ENCODE data around the gene ZNF667. TPM values are rescaled to one million over a fixed set of nuclear protein-coding genes. Genes with fewer than 3 reads are reported as not detected.

ZNF667 gene
- polyA plus RNA-seq, 2 of the 4 experiments (the other 2 are of a cell fraction), result not detected

GRCh38 chr19:56393119-56394012 is 83.8 kb downstream of the ZNF667 start, which contains the start of gene ZNF582 (continued):
- TF ChIP-seq HMGXB4 (CRISPR knock-in tag; IDR thresholded peaks at IDR 0.05; ENCODE audit: borderline replicate concordance) (0 out of 2 replicates have a peak, but pooled peaks have one; percentile 44), KDM1A (IDR thresholded peaks at IDR 0.05; ENCODE audit: low read depth) (no peak)

Other genes starting within 250 kb of the ZNF667 start
- not detected in 2 replicates for gene EDDM13, start 204.6 kb downstream of the ZNF667 start, polyA plus RNA-seq (2011; rRNA removed)
- gene EDDM13, start 204.6 kb downstream of the ZNF667 start, polyA plus RNA-seq (2017; fragmentation: RNase III; extraction: RNeasy Plus Mini Kit Qiagen cat#74134 plus additional on column Dnase treatment), result not detected in 3 replicates
- 13.3 and 16.1 TPM in 2 replicates for gene ZSCAN5A, start 162.5 kb downstream of the ZNF667 start, polyA plus RNA-seq (2011; rRNA removed)
- 10.8 to 12.2 TPM (median 12.0 TPM) in 3 replicates for gene ZSCAN5A, start 162.5 kb downstream of the ZNF667 start, polyA plus RNA-seq (2017; fragmentation: RNase III; extraction: RNeasy Plus Mini Kit Qiagen cat#74134 plus additional on column Dnase treatment)
- 3.2 TPM in 2 replicates for gene ZNF582, start 83.8 kb downstream of the ZNF667 start, polyA plus RNA-seq (2011; rRNA removed)
- 1.0 to 1.5 TPM (median 1.1 TPM) in 3 replicates for gene ZNF582, start 83.8 kb downstream of the ZNF667 start, polyA plus RNA-seq (2017; fragmentation: RNase III; extraction: RNeasy Plus Mini Kit Qiagen cat#74134 plus additional on column Dnase treatment)
- 3.4 and 4.8 TPM in 2 replicates for gene ZNF583, start 73.0 kb downstream of the ZNF667 start, polyA plus RNA-seq (2011; rRNA removed)
- 2.9 to 4.2 TPM (median 3.4 TPM) in 3 replicates for gene ZNF583, start 73.0 kb downstream of the ZNF667 start, polyA plus RNA-seq (2017; fragmentation: RNase III; extraction: RNeasy Plus Mini Kit Qiagen cat#74134 plus additional on column Dnase treatment)
- gene ZNF471, start 30.5 kb upstream of the ZNF667 start, polyA plus RNA-seq (2011; rRNA removed), result 0.18 and 0.20 TPM in 2 replicates
- gene ZNF471, start 30.5 kb upstream of the ZNF667 start, polyA plus RNA-seq (2017; fragmentation: RNase III; extraction: RNeasy Plus Mini Kit Qiagen cat#74134 plus additional on column Dnase treatment), result 0.04 to 0.16 TPM (median 0.07 TPM) in 3 replicates
- gene ZFP28, start 61.6 kb upstream of the ZNF667 start, polyA plus RNA-seq (2011; rRNA removed), result 7.9 and 8.1 TPM in 2 replicates
- 2.4 to 2.8 TPM (median 2.7 TPM) in 3 replicates for gene ZFP28, start 61.6 kb upstream of the ZNF667 start, polyA plus RNA-seq (2017; fragmentation: RNase III; extraction: RNeasy Plus Mini Kit Qiagen cat#74134 plus additional on column Dnase treatment)
- gene ZNF470, start 90.1 kb upstream of the ZNF667 start, polyA plus RNA-seq (2011; rRNA removed), result 2.8 and 3.9 TPM in 2 replicates
- 1.6 to 1.7 TPM (median 1.7 TPM) in 3 replicates for gene ZNF470, start 90.1 kb upstream of the ZNF667 start, polyA plus RNA-seq (2017; fragmentation: RNase III; extraction: RNeasy Plus Mini Kit Qiagen cat#74134 plus additional on column Dnase treatment)
- gene ZNF71, start 118.0 kb upstream of the ZNF667 start, polyA plus RNA-seq (2011; rRNA removed), result 6.7 and 6.8 TPM in 2 replicates
- gene ZNF71, start 118.0 kb upstream of the ZNF667 start, polyA plus RNA-seq (2017; fragmentation: RNase III; extraction: RNeasy Plus Mini Kit Qiagen cat#74134 plus additional on column Dnase treatment), result 6.9 to 8.1 TPM (median 7.9 TPM) in 3 replicates
- gene SMIM17, start 165.8 kb upstream of the ZNF667 start, polyA plus RNA-seq (2011; rRNA removed), result 0.15 TPM in 1 of 2 replicates, not detected in the other
- gene SMIM17, start 165.8 kb upstream of the ZNF667 start, polyA plus RNA-seq (2017; fragmentation: RNase III; extraction: RNeasy Plus Mini Kit Qiagen cat#74134 plus additional on column Dnase treatment), result not detected in 3 replicates
- gene ZNF835, start 194.4 kb upstream of the ZNF667 start, polyA plus RNA-seq (2011; rRNA removed), result not detected in 2 replicates
- not detected in 3 replicates for gene ZNF835, start 194.4 kb upstream of the ZNF667 start, polyA plus RNA-seq (2017; fragmentation: RNase III; extraction: RNeasy Plus Mini Kit Qiagen cat#74134 plus additional on column Dnase treatment)